Sigmoid colon (tissue), 4 donors: ENCODE data around the gene CLEC20A.

Source experiments
- EP300 ChIP-seq, 4 donors: sonication (generic); formaldehyde crosslinking; IDR thresholded peaks; one replicate each; pipeline ENCODE4 v1.6.1; 2017; ENCODE audit warnings: antibody characterized with exemption in 4 of 4
- POLR2A ChIP-seq, 2 donors: fragments of 450-650 bp; IDR thresholded peaks; one replicate each; pipeline ENCODE4 v1.6.1; 2016; ENCODE audit warnings: antibody characterized with exemption in 2 of 2, mild to moderate bottlenecking in 2 of 2, moderate library complexity in 2 of 2
- TF ChIP-seq, protein P1 (sequence below), 4 experiments: fragments of 450-650 bp in 3 of 4; fragments of 200-600 bp in 1 of 4; IDR thresholded peaks; one replicate each; pipeline ENCODE4 v1.5.1; 2016 to 2019; ENCODE audit warnings: antibody characterized with exemption in 4 of 4, mild to moderate bottlenecking in 3 of 4, moderate library complexity in 2 of 4

- TF ChIP-seq, protein P1, sequence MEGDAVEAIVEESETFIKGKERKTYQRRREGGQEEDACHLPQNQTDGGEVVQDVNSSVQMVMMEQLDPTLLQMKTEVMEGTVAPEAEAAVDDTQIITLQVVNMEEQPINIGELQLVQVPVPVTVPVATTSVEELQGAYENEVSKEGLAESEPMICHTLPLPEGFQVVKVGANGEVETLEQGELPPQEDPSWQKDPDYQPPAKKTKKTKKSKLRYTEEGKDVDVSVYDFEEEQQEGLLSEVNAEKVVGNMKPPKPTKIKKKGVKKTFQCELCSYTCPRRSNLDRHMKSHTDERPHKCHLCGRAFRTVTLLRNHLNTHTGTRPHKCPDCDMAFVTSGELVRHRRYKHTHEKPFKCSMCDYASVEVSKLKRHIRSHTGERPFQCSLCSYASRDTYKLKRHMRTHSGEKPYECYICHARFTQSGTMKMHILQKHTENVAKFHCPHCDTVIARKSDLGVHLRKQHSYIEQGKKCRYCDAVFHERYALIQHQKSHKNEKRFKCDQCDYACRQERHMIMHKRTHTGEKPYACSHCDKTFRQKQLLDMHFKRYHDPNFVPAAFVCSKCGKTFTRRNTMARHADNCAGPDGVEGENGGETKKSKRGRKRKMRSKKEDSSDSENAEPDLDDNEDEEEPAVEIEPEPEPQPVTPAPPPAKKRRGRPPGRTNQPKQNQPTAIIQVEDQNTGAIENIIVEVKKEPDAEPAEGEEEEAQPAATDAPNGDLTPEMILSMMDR (IDR thresholded peaks at IDR 0.05) = no peak
- no peak for TF ChIP-seq POLR2A (IDR thresholded peaks at IDR 0.05)
- no peak for TF ChIP-seq EP300 (IDR thresholded peaks at IDR 0.05)
Measured at GRCh38 chr1:178495741-178496409, 889 bp downstream of the CLEC20A start.
